ENCODE measurements around the gene PLXNA4. TPM values are rescaled to one million over a fixed set of nuclear protein-coding genes. Genes with fewer than 3 reads are reported as not detected.

The PLXNA4 gene
- total RNA-seq, 1 experiment from 2014 or later = not detected

DNA sequence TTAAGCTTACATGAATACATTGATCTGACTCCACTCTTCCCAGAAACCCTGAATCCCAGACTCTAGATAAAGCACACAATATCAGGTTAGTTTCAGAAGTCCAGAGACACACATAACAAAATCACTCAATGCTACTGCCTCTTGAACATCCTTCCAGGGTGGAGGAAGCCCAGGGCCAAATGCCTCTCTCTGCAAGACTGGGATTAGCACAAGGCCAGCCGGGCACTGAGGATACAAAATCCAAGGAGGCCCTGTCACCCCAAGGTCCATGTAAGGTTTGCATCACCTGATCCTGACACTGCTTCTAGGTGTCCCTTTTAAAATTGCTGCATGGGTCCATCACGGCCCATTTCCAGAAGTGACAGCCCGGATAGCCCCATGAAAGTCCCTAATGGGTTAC lies 2.6 kb upstream of the PLXNA4 start:
- H3K9ac ChIP-seq (ENCODE audit: low read length) = no peak overlapping the region
- no peaks in the 10 kb centered on the region for H3K9me2 ChIP-seq (ENCODE audit: insufficient read depth)
- H2AFZ ChIP-seq (ENCODE audit: low read depth, low read length, poor library complexity, severe bottlenecking) = no peak overlapping the region
- H3K4me2 ChIP-seq (ENCODE audit: low read length) = no peak overlapping the region
- no peak overlapping the region for H3K27ac ChIP-seq (ENCODE audit: low read depth, low read length)
- intact Hi-C loops (cut with micrococcal nuclease) = no loop called here
- no peak overlapping the region for H3K4me3 ChIP-seq (replicated peaks in 1 of 2; ENCODE audit: low read depth in 1 of 2, low read length in 2 of 2)
- no peaks in the 10 kb centered on the region for H4K20me1 ChIP-seq (ENCODE audit: insufficient read depth)
- ChIA-PET CTCF (interaction anchor here (2.2 kb wide), 1 partner anchor 260 kb away, joined by 21 read pairs; no protein-coding TSS in a partner anchor), POLR2A (no interaction called here), RAD21 (ENCODE audit: low non-redundant PET in 1 of 2, low total read pairs in 2 of 2, uncharacterized antibody in 2 of 2, unreplicated experiment in 2 of 2) (no interaction called here)
- H3K36me3 ChIP-seq (ENCODE audit: control insufficient read depth in 1 of 2, insufficient read depth in 2 of 2, low read length in 2 of 2) = no peaks in the 10 kb centered on the region
- no peak for DNase-seq (ENCODE audit: low read depth, low spot score)
- TF ChIP-seq EZH2phosphoT487 (IDR thresholded peaks at IDR 0.05; ENCODE audit: borderline replicate concordance) = no peak
- TF ChIP-seq SIN3A (IDR thresholded peaks at IDR 0.05; ENCODE audit: low read depth) = no peak
- TF ChIP-seq, protein P1, sequence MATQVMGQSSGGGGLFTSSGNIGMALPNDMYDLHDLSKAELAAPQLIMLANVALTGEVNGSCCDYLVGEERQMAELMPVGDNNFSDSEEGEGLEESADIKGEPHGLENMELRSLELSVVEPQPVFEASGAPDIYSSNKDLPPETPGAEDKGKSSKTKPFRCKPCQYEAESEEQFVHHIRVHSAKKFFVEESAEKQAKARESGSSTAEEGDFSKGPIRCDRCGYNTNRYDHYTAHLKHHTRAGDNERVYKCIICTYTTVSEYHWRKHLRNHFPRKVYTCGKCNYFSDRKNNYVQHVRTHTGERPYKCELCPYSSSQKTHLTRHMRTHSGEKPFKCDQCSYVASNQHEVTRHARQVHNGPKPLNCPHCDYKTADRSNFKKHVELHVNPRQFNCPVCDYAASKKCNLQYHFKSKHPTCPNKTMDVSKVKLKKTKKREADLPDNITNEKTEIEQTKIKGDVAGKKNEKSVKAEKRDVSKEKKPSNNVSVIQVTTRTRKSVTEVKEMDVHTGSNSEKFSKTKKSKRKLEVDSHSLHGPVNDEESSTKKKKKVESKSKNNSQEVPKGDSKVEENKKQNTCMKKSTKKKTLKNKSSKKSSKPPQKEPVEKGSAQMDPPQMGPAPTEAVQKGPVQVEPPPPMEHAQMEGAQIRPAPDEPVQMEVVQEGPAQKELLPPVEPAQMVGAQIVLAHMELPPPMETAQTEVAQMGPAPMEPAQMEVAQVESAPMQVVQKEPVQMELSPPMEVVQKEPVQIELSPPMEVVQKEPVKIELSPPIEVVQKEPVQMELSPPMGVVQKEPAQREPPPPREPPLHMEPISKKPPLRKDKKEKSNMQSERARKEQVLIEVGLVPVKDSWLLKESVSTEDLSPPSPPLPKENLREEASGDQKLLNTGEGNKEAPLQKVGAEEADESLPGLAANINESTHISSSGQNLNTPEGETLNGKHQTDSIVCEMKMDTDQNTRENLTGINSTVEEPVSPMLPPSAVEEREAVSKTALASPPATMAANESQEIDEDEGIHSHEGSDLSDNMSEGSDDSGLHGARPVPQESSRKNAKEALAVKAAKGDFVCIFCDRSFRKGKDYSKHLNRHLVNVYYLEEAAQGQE (IDR thresholded peaks at IDR 0.05; ENCODE audit: low read depth) = no peak
- no peak for TF ChIP-seq ELF1 (IDR thresholded peaks at IDR 0.05; ENCODE audit: borderline replicate concordance, low read depth)
- H3K79me2 ChIP-seq (ENCODE audit: insufficient read depth, low read length) = no peaks in the 10 kb centered on the region
- peaks cover 18% of the 10 kb centered on the region; the same call in 1 of the 2 replicates for H3K27me3 ChIP-seq (ENCODE audit: insufficient read depth, low read length)
- no TSS peak for BruUV-seq (replicated peaks)
- no peak for ATAC-seq
- no peaks in the 10 kb centered on the region for H3K9me3 ChIP-seq (ENCODE audit: control insufficient read depth in 1 of 2, insufficient read depth in 1 of 2, low read depth in 1 of 2, low read length in 2 of 2)
- no peaks in the 10 kb centered on the region for H3K4me1 ChIP-seq (ENCODE audit: control insufficient read depth in 1 of 2, insufficient read depth in 2 of 2, low read length in 2 of 2)

DNA sequence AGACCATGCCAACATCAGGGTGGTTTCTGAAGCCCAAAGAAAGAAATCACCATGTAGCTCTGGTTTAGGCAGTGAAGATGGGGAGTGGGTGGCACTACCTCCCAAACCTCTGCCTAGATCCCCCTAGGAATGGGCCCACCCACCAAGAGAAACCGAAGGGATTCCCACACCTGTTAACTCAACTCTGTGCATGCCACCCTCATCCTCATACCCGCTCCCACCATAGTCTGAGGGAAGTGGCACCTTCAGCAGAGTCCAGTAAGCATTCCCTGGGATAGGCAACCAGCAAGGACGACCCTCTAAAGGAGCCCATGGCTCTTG lies 1.7 kb upstream of the PLXNA4 start:
- H3K9ac ChIP-seq (ENCODE audit: low read length) = no peak overlapping the region
- ATAC-seq = no peak
- no peak overlapping the region for H3K4me3 ChIP-seq (replicated peaks in 1 of 2; ENCODE audit: low read depth in 1 of 2, low read length in 2 of 2)
- H3K27me3 ChIP-seq (ENCODE audit: insufficient read depth, low read length) = peaks cover 26% of the 10 kb centered on the region
- intact Hi-C loops (cut with micrococcal nuclease) = no loop called here
- H3K79me2 ChIP-seq (ENCODE audit: insufficient read depth, low read length) = no peaks in the 10 kb centered on the region
- ChIA-PET POLR2A (no interaction called here), RAD21 (ENCODE audit: low non-redundant PET in 1 of 2, low total read pairs in 2 of 2, uncharacterized antibody in 2 of 2, unreplicated experiment in 2 of 2) (no interaction called here), CTCF (no interaction called here)
- H3K4me2 ChIP-seq (ENCODE audit: low read length) = no peak overlapping the region
- H4K20me1 ChIP-seq (ENCODE audit: insufficient read depth) = no peaks in the 10 kb centered on the region
- DNase-seq (ENCODE audit: low read depth, low spot score) = no peak
- no peaks in the 10 kb centered on the region for H3K9me3 ChIP-seq (ENCODE audit: control insufficient read depth in 1 of 2, insufficient read depth in 1 of 2, low read depth in 1 of 2, low read length in 2 of 2)
- no TSS peak for BruUV-seq (replicated peaks)
- H3K4me1 ChIP-seq (ENCODE audit: control insufficient read depth in 1 of 2, insufficient read depth in 2 of 2, low read length in 2 of 2) = no peaks in the 10 kb centered on the region
- no peaks in the 10 kb centered on the region for H3K36me3 ChIP-seq (ENCODE audit: control insufficient read depth in 1 of 2, insufficient read depth in 2 of 2, low read length in 2 of 2)
- H2AFZ ChIP-seq (ENCODE audit: low read depth, low read length, poor library complexity, severe bottlenecking) = no peak overlapping the region
- no peak overlapping the region for H3K27ac ChIP-seq (ENCODE audit: low read depth, low read length)
- no peaks in the 10 kb centered on the region for H3K9me2 ChIP-seq (ENCODE audit: insufficient read depth)
- TF ChIP-seq SIN3A (IDR thresholded peaks at IDR 0.05; ENCODE audit: low read depth) = no peak
- TF ChIP-seq, protein P1 (IDR thresholded peaks at IDR 0.05; ENCODE audit: low read depth) = no peak
- no peak for TF ChIP-seq ZNF274 (IDR thresholded peaks at IDR 0.05; ENCODE audit: low read depth, low read length)
- TF ChIP-seq, protein P2, sequence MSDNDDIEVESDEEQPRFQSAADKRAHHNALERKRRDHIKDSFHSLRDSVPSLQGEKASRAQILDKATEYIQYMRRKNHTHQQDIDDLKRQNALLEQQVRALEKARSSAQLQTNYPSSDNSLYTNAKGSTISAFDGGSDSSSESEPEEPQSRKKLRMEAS (IDR thresholded peaks at IDR 0.05) = no peak
- no peak for TF ChIP-seq YY1 (IDR thresholded peaks at IDR 0.05; ENCODE audit: extremely low read depth, insufficient replicate concordance, low read depth, low read length)
